Choroid plexus epithelial cell (primary cell): ENCODE data around the gene PRSS1.
"Not testable (repeated sequence)": the region's sequence is repeated elsewhere in the genome, so short reads cannot be mapped to it uniquely, and the experiment has no call there.

ENCODE experiments used
- DNase-seq: peaks from one replicate; pipeline ENCODE4 v3.0.0-alpha.2; 2010; ENCODE audit warnings: low read depth
- H3K4me3 ChIP-seq: 2 replicates; pipeline ENCODE4 v1.5.1; 2011; ENCODE audit warnings: low read depth, mild to moderate bottlenecking, control low read depth, low read length, moderate library complexity
- TF ChIP-seq, protein P1 (sequence below): conservative IDR thresholded peaks from 2 replicates; pipeline ENCODE4 v1.5.1; 2011; ENCODE audit warnings: low read depth, mild to moderate bottlenecking, control low read depth, inconsistent platforms, low read length, moderate library complexity

The PRSS1 gene

DNA sequence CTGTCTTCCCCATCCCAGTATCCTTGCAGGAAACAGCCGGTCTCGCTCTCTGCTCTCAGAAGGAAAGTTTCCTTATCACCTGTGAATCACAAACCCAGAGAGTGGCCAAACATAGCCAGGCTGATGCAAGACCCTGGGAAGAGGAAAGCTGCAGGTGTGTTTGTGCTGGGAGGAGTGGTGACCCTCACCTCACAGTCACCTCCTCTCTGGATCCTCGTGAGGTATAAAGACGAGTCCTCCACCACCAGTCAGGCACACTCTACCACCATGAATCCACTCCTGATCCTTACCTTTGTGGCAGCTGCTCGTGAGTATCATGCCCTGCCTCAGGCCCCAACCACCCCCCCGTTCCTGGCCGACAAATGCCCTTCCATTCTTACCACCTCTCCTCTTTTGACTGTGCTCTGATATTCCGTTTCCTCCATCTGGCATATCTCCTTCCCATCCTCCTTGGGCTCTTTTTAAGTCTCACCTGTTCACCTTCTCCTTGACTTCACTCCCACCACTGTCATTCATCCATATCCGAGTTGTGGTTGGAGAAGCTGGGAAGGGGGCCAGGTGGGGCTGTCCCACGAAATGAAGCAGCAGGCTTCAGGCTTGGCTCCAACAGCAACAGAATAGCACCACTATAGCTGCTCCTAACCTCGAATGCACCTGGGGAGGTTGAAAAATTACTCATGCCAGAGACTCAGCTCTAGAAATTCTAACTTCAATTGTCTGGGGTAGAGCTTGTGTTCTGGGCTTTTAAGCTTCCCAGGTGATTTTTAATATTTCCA is at the start of gene PRSS1:
PRSS1 (plus strand) TSS at position 255 of the 776 bp plus-strand sequence; CDS start at position 268, 13 bp downstream.
- DNase-seq = no peak
- TF ChIP-seq, protein P1, sequence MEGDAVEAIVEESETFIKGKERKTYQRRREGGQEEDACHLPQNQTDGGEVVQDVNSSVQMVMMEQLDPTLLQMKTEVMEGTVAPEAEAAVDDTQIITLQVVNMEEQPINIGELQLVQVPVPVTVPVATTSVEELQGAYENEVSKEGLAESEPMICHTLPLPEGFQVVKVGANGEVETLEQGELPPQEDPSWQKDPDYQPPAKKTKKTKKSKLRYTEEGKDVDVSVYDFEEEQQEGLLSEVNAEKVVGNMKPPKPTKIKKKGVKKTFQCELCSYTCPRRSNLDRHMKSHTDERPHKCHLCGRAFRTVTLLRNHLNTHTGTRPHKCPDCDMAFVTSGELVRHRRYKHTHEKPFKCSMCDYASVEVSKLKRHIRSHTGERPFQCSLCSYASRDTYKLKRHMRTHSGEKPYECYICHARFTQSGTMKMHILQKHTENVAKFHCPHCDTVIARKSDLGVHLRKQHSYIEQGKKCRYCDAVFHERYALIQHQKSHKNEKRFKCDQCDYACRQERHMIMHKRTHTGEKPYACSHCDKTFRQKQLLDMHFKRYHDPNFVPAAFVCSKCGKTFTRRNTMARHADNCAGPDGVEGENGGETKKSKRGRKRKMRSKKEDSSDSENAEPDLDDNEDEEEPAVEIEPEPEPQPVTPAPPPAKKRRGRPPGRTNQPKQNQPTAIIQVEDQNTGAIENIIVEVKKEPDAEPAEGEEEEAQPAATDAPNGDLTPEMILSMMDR = no peak
- no peak within 1 kb of the TSS for H3K4me3 ChIP-seq

DNA sequence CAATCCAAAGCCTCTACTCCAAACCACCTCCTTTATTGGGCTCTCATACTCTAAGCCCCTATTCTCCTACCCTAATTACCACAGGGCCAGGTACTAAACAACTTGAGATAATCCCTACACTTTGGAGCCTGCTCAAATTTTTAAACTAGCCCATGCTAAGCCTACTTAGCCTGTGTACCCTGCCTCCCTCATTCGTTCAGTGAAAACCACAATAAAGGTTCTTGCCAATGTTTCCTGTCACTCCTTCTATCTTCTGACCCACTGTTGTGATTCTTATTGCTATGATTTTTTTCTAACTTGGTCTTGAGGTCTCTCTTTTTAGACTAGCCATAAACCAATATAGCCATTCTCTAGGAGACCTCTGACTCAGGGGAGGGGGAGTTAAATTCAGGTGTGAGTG is 48.3 kb upstream of the PRSS1 start:
- DNase-seq, H3K4me3 ChIP-seq: not testable (repeated sequence)

DNA sequence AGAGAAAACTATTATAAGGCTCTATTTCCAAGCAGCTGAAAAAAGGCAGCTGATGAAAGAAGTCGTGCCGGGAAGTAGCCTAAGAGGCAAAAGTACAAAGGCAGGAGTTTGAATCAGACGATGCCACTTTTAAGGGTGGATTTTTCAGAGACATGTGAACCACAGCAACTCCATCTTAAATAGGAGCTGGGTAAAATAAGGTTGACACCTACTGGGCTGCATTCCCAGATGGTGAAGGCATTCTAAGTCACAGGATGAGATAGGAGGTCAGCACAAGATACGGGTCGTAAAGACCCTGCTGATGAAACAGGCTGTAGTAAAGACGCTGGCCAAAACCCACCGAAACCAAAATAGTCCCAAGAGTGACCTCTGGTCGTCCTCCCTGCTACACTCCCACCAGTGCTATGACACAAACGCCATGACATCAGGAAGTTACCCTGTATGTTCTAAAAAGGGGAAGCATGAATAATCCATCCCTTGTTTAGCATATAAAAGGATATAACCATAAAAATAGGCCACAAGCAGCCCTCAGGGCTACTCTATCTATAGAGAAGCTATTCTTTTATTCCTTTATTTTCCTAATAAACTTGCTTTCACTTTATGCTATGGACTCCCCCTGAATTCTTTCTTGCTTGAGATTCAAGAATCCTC is 45.5 kb upstream of the PRSS1 start:
- no peak overlapping the region for H3K4me3 ChIP-seq
- TF ChIP-seq, protein P1 = no peak
- DNase-seq = no peak

DNA sequence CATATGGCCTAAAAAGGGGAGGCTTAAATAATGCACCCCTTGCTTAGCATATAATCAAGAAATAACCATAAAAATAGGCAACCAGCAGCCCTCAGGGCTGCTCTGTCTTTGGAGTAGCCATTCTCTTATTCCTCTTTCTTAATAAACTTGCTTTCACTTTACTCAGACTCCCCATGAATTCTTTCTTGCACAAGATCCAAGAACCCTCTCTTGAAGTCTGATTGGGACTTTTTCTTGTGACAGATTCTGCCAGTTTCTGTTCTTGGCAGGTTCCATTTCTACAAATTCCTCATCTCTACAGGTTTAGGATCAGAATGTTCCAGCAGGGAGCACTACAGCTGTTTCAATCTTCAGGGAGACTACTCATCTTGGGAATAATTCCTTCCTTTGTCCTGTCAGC is 40.5 kb upstream of the PRSS1 start:
- TF ChIP-seq, protein P1 = peak; percentile 1
- H3K4me3 ChIP-seq = not testable (repeated sequence)
- peak; percentile 24 for DNase-seq

DNA sequence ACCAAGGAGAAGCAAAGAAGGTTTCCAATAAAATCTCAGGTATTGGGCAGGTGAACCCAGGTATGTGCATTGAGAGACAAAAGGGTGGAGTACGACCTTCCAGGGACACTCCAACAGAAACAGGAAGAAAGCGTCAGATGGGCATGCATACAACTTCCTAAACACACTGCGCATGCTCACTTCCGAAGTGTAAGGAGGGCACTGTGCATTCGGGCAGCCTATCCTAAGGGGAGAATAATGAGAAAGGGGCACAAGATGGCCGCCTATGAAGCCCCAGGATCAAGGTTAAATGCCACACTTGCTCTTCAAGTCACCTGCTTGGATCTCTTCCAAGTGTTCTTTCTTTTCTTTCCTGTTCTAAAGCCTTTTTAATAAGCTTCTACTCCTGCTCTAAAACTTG is 39.4 kb upstream of the PRSS1 start:
- TF ChIP-seq, protein P1 = no peak
- no peak overlapping the region for H3K4me3 ChIP-seq
- no peak for DNase-seq

DNA sequence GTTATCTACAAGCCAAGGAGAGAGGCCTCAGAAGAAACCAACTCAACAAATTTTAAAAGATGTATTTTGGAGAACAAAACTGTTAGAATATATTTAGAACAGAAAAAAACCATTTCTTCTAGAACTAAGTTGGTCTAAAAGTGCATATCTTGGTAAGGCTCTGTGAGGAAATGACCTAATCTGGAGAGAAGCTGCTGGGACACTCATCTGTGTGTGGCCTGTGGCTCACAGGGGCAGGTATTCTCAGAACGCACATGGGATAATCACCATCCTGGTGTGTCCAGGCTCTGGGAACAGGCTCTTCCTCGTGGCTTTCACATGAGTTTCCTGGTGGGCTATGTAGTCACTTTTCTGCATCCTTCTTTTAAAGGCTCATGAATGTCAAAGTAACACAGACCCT is 38.1 kb upstream of the PRSS1 start:
- no peak overlapping the region for H3K4me3 ChIP-seq
- DNase-seq = no peak
- TF ChIP-seq, protein P1 = no peak

DNA sequence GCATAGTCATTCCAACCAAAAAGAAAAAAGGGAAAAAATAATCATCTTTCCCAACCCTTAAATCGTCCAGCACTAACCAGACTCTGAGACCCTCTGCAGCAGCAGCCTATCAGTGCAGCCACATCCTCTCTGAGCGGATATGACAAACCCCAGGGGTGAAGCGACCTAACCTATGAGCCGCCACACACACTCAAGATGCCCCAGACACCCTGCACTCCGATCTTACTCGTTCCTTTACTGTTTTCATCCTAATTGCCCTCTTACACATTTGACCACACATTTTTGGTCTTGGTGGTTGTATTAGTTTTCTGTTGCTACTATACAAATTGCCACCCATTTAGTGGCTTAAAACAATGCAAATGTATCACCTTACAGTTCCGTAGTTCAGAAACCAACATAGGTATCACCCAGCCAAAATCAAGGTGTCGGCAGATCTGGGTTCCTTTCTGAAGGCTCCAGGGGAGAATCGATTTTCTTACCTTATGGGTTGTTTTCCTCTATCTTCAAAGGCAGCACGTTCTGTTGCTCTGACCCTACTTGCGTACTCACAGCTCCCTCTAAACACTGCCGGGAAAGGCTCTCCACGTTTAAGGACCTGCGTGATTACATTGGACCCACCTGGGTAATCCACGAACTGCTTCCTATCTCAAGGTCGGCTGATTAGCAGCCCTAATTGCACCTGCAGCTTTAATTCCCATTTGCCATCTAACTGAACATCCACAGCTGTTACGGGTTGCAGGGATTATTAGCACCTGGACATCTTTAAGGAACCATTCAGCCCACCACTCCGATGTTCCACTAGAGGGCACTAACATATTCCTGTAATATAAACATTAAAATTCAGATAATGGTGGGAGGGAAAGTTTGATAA is 37.3 kb upstream of the PRSS1 start:
- DNase-seq = peak; percentile 58
- no peak overlapping the region for H3K4me3 ChIP-seq
- TF ChIP-seq, protein P1 = peak; percentile 78
